Omental fat pad (tissue), 4 donors: ENCODE measurements around the gene ZYG11A. TPM values are rescaled to one million over a fixed set of nuclear protein-coding genes. Genes with fewer than 3 reads are reported as not detected.

Experiments used
- ATAC-seq: fragments of 150-250 bp; one replicate; pipeline ENCODE4 v1.9.1; 2016; ENCODE audit warnings: mild to moderate bottlenecking, moderate library complexity; ENCODE audit not compliant: low FRiP score
- DNase-seq: peaks from one replicate; pipeline ENCODE4 v3.0.0-alpha.2; 2019; ENCODE audit warnings: low spot score
- CTCF ChIP-seq, 3 donors: fragments of 450-650 bp; IDR thresholded peaks; one replicate each; pipeline ENCODE4 v1.5.1; 2016 to 2017; ENCODE audit warnings: antibody characterized with exemption in 3 of 3, mild to moderate bottlenecking in 3 of 3, moderate library complexity in 2 of 3
- total RNA-seq, 4 donors: library from RNA; depleted of rRNA; stranded (reverse); fragments of >200 nt; gene quantifications; one replicate each; pipeline ENCODE4 v1.1.0, GENCODE V29; 2016

Gene ZYG11A
- total RNA-seq, 4 donors from 2014 or later = 0.24 TPM; not detected in 3

GRCh38 chr1:52913014-52913413 lies 70.5 kb downstream of the ZYG11A start:
- no peak for ATAC-seq
- TF ChIP-seq CTCF (IDR thresholded peaks at IDR 0.05) = no peak
- no peak for DNase-seq

- ATAC-seq = no peak
- TF ChIP-seq CTCF (IDR thresholded peaks at IDR 0.05) = no peak
- no peak for DNase-seq
Measured at GRCh38 chr1:52913537-52913936, 71.0 kb downstream of the ZYG11A start.

GRCh38 chr1:52914463-52914862 lies 71.9 kb downstream of the ZYG11A start:
- DNase-seq (no peak), ATAC-seq (no peak)
- no peak for TF ChIP-seq CTCF (IDR thresholded peaks at IDR 0.05)

GRCh38 chr1:52915211-52915854 lies 72.8 kb downstream of the ZYG11A start:
- no peak for DNase-seq
- no peak for ATAC-seq
- no peak for TF ChIP-seq CTCF (IDR thresholded peaks at IDR 0.05)

GRCh38 chr1:52915855-52916220 lies 73.3 kb downstream of the ZYG11A start:
- ATAC-seq (no peak), DNase-seq (no peak)
- no peak for TF ChIP-seq CTCF (IDR thresholded peaks at IDR 0.05)

GRCh38 chr1:52916241-52916975 lies 73.8 kb downstream of the ZYG11A start:
- DNase-seq (no peak), ATAC-seq (no peak)
- TF ChIP-seq CTCF (IDR thresholded peaks at IDR 0.05) = no peak

GRCh38 chr1:52917156-52917555 lies 74.6 kb downstream of the ZYG11A start:
- TF ChIP-seq CTCF (IDR thresholded peaks at IDR 0.05) = no peak
- DNase-seq (no peak), ATAC-seq (no peak)
